Hippocampal formation (tissue), 2 donors: Measurements from ENCODE around the gene FHOD1.

Experiments
- DNase-seq, 2 donors: peaks; one replicate each; lab custom pipeline; 2025; lab: John Stamatoyannopoulos, UW

Gene FHOD1

GRCh38 chr16:67207249-67208091 is 39.8 kb downstream of the FHOD1 start:
- DNase-seq, result no peak

GRCh38 chr16:67206838-67207248 is 40.4 kb downstream of the FHOD1 start:
- DNase-seq, result no peak

GRCh38 chr16:67206129-67206837 is 41.0 kb downstream of the FHOD1 start:
- no peak for DNase-seq

- DNase-seq, result no peak
Observed at GRCh38 chr16:67204076-67204475, 43.2 kb downstream of the FHOD1 start.

- no peak for DNase-seq
Observed at GRCh38 chr16:67202956-67203493, 44.3 kb downstream of the FHOD1 start.

GRCh38 chr16:67202426-67202825 is 44.9 kb downstream of the FHOD1 start:
- no peak for DNase-seq

GRCh38 chr16:67201411-67202345 is 45.6 kb downstream of the FHOD1 start:
- DNase-seq, result no peak

- no peak for DNase-seq
Observed at GRCh38 chr16:67200491-67200890, 46.8 kb downstream of the FHOD1 start.

- DNase-seq, result no peak
Observed at GRCh38 chr16:67199808-67200198, 47.5 kb downstream of the FHOD1 start.

GRCh38 chr16:67199011-67199807 is 48.1 kb downstream of the FHOD1 start, which contains the start of gene ELMO3:
ELMO3 (plus strand) TSS chr16:67199131; CDS start chr16:67199327, 196 bp downstream.
- DNase-seq, result no peak

GRCh38 chr16:67198238-67198734 is 49.0 kb downstream of the FHOD1 start:
- DNase-seq, result peak; percentile 17 to 49

- DNase-seq, result no peak
Observed at GRCh38 chr16:67197704-67198103, 49.6 kb downstream of the FHOD1 start.

- DNase-seq, result no peak
Observed at GRCh38 chr16:67196881-67197280, 50.4 kb downstream of the FHOD1 start.

- no peak for DNase-seq
Observed at GRCh38 chr16:67195676-67196075, 51.6 kb downstream of the FHOD1 start.

- DNase-seq, result no peak
Observed at GRCh38 chr16:67194260-67194659, 53.0 kb downstream of the FHOD1 start.

GRCh38 chr16:67193536-67193935 is 53.7 kb downstream of the FHOD1 start:
- no peak for DNase-seq

- DNase-seq, result no peak
Observed at GRCh38 chr16:67192781-67193361, 54.4 kb downstream of the FHOD1 start.

GRCh38 chr16:67191995-67192681 is 55.1 kb downstream of the FHOD1 start, which contains the start of gene E2F4:
E2F4 (plus strand) TSS chr16:67192155; CDS start chr16:67192228, 73 bp downstream.
- peak; percentile 90 to 95 for DNase-seq

- no peak for DNase-seq
Observed at GRCh38 chr16:67191411-67191994, 55.8 kb downstream of the FHOD1 start.
